ENCODE data around the gene HOXA7. TPM values are rescaled to one million over a fixed set of nuclear protein-coding genes. Genes with fewer than 3 reads are reported as not detected.
A peak's percentile ranks its signal among the peaks of the same experiment; 100 is the strongest.

The HOXA7 gene
- total and polyA plus RNA-seq, 2 experiments from 2014 or later, result 6.6 to 15.8 TPM

DNA sequence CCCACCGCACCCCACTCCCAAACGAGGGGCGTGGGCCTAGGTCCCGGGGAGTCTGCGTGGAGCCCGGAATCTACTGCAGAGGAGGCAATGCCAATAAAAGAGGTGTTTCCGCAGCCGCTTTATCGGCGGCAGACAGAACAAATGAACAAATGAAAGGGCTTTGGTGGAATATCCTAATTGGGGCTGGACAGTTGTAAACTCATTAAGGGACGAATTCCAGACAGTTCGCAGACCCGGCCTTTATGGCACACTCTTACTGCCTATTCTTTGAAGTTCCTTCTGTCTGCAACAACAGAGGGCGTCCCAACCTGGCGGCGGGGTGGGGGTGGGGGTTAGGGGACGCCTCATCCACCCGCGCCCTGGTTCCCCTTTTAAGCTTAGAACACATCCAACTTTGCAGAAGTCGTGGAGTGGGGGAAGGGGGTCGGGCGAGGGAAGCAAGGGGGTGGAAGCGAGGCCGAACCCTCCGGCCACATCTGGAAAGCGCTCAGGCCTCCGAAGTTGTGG lies 4.8 kb upstream of the HOXA7 start:
- H3K36me3 ChIP-seq (ENCODE audit: low read depth), result peaks cover 10% of the 10 kb centered on the region; the same call in 1 of the 2 replicates
- WGBS, 2 experiments (ENCODE audit: low coverage in 1 of 2, low lambda C conversion rate in 2 of 2, missing lambda C conversion rate in 2 of 2), result 1% methylated on average over 19 to 26 of the region's 27 CpGs
- H3K9ac ChIP-seq, result peak overlapping the region; percentile 98
- no peaks in the 10 kb centered on the region for H3K4me1 ChIP-seq (ENCODE audit: insufficient read depth)
- H2AFZ ChIP-seq, result peak overlapping the region; percentile 95
- H3K27me3 ChIP-seq (replicated peaks; ENCODE audit: insufficient read depth), result no peaks in the 10 kb centered on the region
- in situ Hi-C loops (cut with MboI), result loop anchor here (10.0 kb wide), 1 partner anchor 966 kb away; no protein-coding TSS in a partner anchor
- H3K79me2 ChIP-seq (ENCODE audit: insufficient read depth), result peaks cover 52% of the 10 kb centered on the region
- H3F3A ChIP-seq (ENCODE audit: insufficient read depth), result peaks cover 7% of the 10 kb centered on the region; the same call in 1 of the 2 replicates
- H3K4me2 ChIP-seq (ENCODE audit: unreplicated experiment), result peak overlapping the region; percentile 100
- no peaks in the 10 kb centered on the region for H3K9me2 ChIP-seq (ENCODE audit: insufficient read depth)
- H3K27ac ChIP-seq, result peak overlapping the region; percentile 99
- H4K20me1 ChIP-seq (ENCODE audit: insufficient read depth), result no peaks in the 10 kb centered on the region
- no peaks in the 10 kb centered on the region for H3K9me3 ChIP-seq (ENCODE audit: low read depth)
- no peak for TF ChIP-seq EZH2phosphoT487 (IDR thresholded peaks at IDR 0.05; ENCODE audit: insufficient read depth, low read depth)
- no peak for TF ChIP-seq EZH2 (IDR thresholded peaks at IDR 0.05; ENCODE audit: insufficient read depth, poor library complexity, severe bottlenecking)
- H3K4me3 ChIP-seq, result peak overlapping the region; percentile 83
- peak; percentile 51 for DNase-seq

DNA sequence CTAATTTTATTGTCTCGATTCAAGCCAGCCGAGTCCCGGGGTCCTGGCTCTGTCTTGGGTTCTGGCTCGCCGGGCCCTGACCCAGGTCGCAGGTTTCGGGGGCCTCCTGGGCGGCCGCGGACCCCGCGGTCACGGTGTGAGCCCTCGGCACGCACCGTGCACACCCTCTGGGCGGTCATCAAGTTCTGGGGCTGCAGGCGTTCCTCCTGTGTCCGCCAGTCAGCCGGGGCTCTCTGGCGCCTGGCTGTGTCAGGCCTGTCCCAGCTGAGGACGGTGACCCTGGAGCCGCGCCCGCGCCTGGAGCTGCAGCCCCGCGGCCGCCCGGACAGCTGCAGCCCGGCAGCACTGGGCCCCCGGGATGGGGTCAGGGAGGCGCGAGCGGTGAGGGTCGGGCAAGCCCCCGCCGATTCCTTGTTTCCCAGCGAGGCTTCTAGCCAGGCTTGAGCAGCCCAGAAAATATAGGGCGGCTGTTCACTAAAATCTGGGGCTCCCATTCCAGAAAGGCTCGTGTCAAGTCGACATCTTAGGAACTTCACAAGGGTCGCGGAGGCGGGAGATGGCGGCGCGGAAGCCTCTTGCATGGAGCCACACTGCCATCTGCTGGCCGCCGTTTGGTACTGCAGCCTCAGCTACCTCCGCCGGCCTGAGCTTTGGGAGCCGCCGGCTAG lies 4.2 kb upstream of the HOXA7 start:
- Histone ChIP-seq H3K27ac (peak overlapping the region; percentile 99), H3F3A (ENCODE audit: insufficient read depth) (peaks cover 7% of the 10 kb centered on the region; the same call in 1 of the 2 replicates), H3K9me3 (ENCODE audit: low read depth) (no peaks in the 10 kb centered on the region), H3K79me2 (ENCODE audit: insufficient read depth) (peaks cover 49% of the 10 kb centered on the region), H3K4me2 (ENCODE audit: unreplicated experiment) (peak overlapping the region; percentile 100), H2AFZ (peak overlapping the region; percentile 95), H3K9me2 (ENCODE audit: insufficient read depth) (no peaks in the 10 kb centered on the region), H3K9ac (peak overlapping the region; percentile 98), H3K4me3 (peak overlapping the region; percentile 83), H4K20me1 (ENCODE audit: insufficient read depth) (no peaks in the 10 kb centered on the region), H3K27me3 (replicated peaks; ENCODE audit: insufficient read depth) (no peaks in the 10 kb centered on the region), H3K4me1 (ENCODE audit: insufficient read depth) (peaks cover under 1% of the 10 kb centered on the region), H3K36me3 (ENCODE audit: low read depth) (peaks cover 10% of the 10 kb centered on the region; the same call in 1 of the 2 replicates)
- DNase-seq, result peak; percentile 91
- in situ Hi-C loops (cut with MboI), result loop anchor here (10.0 kb wide), 1 partner anchor 966 kb away; no protein-coding TSS in a partner anchor
- WGBS, 2 experiments (ENCODE audit: low coverage in 1 of 2, low lambda C conversion rate in 2 of 2, missing lambda C conversion rate in 2 of 2), result 5 to 6% methylated on average over 52 to 53 of the region's 54 CpGs
- TF ChIP-seq EZH2phosphoT487 (IDR thresholded peaks at IDR 0.05; ENCODE audit: insufficient read depth, low read depth), result no peak
- no peak for TF ChIP-seq EZH2 (IDR thresholded peaks at IDR 0.05; ENCODE audit: insufficient read depth, poor library complexity, severe bottlenecking)

DNA sequence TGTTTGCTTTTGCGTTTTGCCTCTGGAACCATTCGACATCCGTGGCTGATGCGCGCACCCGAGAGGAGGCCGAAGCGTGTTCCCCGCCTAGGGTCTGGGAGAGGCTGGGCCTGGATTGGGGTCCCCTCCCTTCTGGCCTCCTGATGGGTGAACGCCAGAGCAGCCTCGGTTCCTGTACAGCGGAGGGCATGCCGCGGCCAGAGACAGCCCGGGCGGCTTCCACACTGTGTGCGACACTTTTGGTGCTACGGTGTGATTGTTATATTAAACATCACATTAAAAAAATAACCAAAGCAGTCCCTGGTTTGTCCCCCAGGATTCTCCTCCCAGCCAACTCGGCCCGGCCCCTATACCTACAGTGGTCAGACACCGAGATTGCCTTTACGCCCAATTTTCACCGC lies 3.7 kb upstream of the HOXA7 start:
- peak overlapping the region; percentile 95 for H2AFZ ChIP-seq
- TF ChIP-seq EZH2phosphoT487 (IDR thresholded peaks at IDR 0.05; ENCODE audit: insufficient read depth, low read depth) (no peak), EZH2 (IDR thresholded peaks at IDR 0.05; ENCODE audit: insufficient read depth, poor library complexity, severe bottlenecking) (no peak)
- H3K36me3 ChIP-seq (ENCODE audit: low read depth), result peaks cover 10% of the 10 kb centered on the region; the same call in 1 of the 2 replicates
- H3K79me2 ChIP-seq (ENCODE audit: insufficient read depth), result peaks cover 49% of the 10 kb centered on the region
- in situ Hi-C loops (cut with MboI), result loop anchor here (10.0 kb wide), 1 partner anchor 965 kb away; no protein-coding TSS in a partner anchor
- peaks cover 5% of the 10 kb centered on the region for H3K4me1 ChIP-seq (ENCODE audit: insufficient read depth)
- peak overlapping the region; percentile 100 for H3K4me2 ChIP-seq (ENCODE audit: unreplicated experiment)
- H3K27ac ChIP-seq, result no peak overlapping the region
- H3K9ac ChIP-seq, result peak overlapping the region; percentile 98
- peaks cover 7% of the 10 kb centered on the region; the same call in 1 of the 2 replicates for H3F3A ChIP-seq (ENCODE audit: insufficient read depth)
- DNase-seq, result no peak
- H3K9me2 ChIP-seq (ENCODE audit: insufficient read depth), result no peaks in the 10 kb centered on the region
- H3K4me3 ChIP-seq, result peak overlapping the region; percentile 83
- WGBS, 2 experiments (ENCODE audit: low coverage in 1 of 2, low lambda C conversion rate in 2 of 2, missing lambda C conversion rate in 2 of 2), result 96 to 99% methylated on average over 21 to 23 of the region's 23 CpGs
- no peaks in the 10 kb centered on the region for H3K9me3 ChIP-seq (ENCODE audit: low read depth)
- H3K27me3 ChIP-seq (replicated peaks; ENCODE audit: insufficient read depth), result no peaks in the 10 kb centered on the region
- no peaks in the 10 kb centered on the region for H4K20me1 ChIP-seq (ENCODE audit: insufficient read depth)

DNA sequence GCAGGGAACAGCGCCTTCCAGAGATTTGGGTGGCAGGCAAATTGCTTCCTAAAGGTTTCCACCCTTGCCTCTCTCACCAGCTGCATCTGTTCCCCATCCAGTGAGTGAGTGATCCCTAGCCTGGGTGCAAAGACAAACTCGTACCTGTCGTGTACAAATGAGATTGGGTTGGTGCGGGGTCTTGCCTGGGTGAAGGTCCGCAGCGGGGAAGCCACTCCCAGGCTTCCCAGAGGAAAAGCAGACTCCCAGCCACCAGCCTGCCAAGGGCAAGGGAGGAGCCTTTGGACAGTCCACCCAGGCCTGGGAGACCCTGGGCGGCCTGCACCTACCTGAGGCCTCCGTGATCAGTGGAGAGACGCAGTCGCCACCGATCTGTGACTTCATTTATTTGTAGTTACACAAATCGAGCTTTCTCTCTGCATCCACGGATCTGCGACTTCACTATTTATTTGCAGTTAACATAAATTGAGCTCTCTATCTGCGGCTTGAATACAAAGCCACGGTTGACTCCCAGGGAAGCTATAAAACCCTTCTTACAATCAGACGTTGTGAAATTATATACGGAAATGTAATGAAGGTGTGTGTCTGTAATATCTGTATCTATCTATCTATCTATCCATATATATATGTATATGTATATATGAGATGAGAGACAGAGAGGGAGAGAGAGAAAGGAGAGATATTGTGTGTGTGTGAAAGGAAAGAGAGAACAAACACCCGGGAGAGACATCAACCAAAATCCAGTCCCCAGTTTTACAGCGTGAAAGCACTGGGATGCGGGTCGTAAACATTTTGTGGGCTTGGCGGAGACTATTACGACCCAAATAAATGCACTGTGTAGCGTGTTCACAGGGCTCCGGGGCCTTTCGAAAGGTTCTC lies 3.0 kb upstream of the HOXA7 start:
- Histone ChIP-seq H3F3A (ENCODE audit: insufficient read depth) (peaks cover 7% of the 10 kb centered on the region; the same call in 1 of the 2 replicates), H3K4me3 (no peak overlapping the region), H3K27ac (no peak overlapping the region), H3K4me1 (ENCODE audit: insufficient read depth) (peaks cover 5% of the 10 kb centered on the region), H3K27me3 (replicated peaks; ENCODE audit: insufficient read depth) (no peaks in the 10 kb centered on the region), H3K9ac (no peak overlapping the region), H3K79me2 (ENCODE audit: insufficient read depth) (peaks cover 49% of the 10 kb centered on the region), H3K36me3 (ENCODE audit: low read depth) (peaks cover 10% of the 10 kb centered on the region; the same call in 1 of the 2 replicates), H4K20me1 (ENCODE audit: insufficient read depth) (no peaks in the 10 kb centered on the region), H3K4me2 (ENCODE audit: unreplicated experiment) (no peak overlapping the region), H3K9me2 (ENCODE audit: insufficient read depth) (no peaks in the 10 kb centered on the region), H2AFZ (no peak overlapping the region), H3K9me3 (ENCODE audit: low read depth) (no peaks in the 10 kb centered on the region)
- no peak for TF ChIP-seq EZH2 (IDR thresholded peaks at IDR 0.05; ENCODE audit: insufficient read depth, poor library complexity, severe bottlenecking)
- no peak for TF ChIP-seq EZH2phosphoT487 (IDR thresholded peaks at IDR 0.05; ENCODE audit: insufficient read depth, low read depth)
- WGBS, 2 experiments (ENCODE audit: low coverage in 1 of 2, low lambda C conversion rate in 2 of 2, missing lambda C conversion rate in 2 of 2), result 94 to 95% methylated on average over 27 of the region's 27 CpGs
- DNase-seq, result no peak
- in situ Hi-C loops (cut with MboI), result loop anchor here (10.0 kb wide), 4 partner anchors 305 to 1295 kb away; no protein-coding TSS in a partner anchor
